ENCODE measurements around the gene YIPF3.

Gene YIPF3

DNA sequence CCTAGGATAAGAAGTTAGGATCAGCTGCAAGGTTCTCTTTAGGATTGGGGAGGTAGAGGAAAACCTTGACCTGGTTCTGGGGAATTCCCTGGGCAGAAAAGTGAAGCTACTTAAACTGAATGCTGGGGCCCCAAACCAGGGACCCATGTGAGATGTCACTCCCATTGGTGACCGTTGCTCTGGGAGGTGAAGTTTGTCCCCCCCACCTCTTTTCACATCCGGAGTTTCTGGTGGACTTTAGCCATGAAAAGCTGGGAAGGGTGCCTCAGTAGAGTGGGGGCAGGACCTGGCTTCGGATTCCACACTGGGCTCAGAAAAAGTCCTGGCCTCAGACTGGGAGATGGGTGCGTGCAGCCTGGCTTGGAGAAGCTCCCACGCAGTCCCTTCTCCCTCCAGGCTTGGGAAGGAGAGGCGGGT lies 26.2 kb downstream of the YIPF3 start:
- DNase-seq (ENCODE audit: extremely low read depth, low read depth), result no peak
- TF ChIP-seq, protein P1, sequence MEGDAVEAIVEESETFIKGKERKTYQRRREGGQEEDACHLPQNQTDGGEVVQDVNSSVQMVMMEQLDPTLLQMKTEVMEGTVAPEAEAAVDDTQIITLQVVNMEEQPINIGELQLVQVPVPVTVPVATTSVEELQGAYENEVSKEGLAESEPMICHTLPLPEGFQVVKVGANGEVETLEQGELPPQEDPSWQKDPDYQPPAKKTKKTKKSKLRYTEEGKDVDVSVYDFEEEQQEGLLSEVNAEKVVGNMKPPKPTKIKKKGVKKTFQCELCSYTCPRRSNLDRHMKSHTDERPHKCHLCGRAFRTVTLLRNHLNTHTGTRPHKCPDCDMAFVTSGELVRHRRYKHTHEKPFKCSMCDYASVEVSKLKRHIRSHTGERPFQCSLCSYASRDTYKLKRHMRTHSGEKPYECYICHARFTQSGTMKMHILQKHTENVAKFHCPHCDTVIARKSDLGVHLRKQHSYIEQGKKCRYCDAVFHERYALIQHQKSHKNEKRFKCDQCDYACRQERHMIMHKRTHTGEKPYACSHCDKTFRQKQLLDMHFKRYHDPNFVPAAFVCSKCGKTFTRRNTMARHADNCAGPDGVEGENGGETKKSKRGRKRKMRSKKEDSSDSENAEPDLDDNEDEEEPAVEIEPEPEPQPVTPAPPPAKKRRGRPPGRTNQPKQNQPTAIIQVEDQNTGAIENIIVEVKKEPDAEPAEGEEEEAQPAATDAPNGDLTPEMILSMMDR (IDR thresholded peaks at IDR 0.05; ENCODE audit: low read depth, low read length), result no peak

DNA sequence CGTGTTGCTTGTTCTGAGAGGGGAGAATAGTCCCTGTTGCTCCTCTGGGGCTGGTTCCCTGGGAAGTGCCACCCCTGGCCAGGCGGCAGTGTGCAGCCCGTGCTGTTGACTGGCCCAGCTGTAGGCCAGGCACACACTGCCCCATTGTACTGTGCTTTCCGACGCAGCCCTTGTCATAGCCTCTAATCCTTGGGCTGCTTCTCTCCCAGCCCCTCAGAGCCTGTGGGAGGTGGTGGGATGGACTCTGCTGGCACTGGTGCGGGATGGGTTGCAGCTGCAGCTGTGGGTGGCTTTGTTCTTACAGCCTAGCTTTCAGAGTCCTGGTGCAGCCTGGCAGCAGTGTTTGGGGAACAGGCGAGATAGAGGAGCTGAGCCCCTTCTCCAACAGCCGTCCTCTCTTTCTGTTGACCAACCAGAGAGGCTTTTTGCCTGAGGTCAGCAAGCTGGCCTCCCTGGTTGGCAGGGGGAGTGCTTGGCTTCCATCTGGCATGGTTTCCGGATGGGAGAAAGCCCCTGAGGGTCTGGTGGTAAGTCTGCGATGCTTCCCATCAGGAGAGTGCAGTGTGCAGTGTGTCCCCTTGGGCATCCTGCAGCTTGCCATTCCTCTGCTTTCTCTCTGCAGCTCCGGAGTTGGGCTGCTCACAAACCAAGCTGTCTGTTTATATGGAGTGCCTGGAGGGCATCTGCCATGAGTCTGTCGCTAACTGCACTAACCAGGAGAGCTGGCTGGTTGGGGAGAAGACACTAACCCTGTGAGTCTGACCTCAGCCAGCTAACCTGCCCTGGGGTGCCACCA lies 27.3 kb downstream of the YIPF3 start:
- no peak for DNase-seq (ENCODE audit: extremely low read depth, low read depth)
- TF ChIP-seq, protein P1 (IDR thresholded peaks at IDR 0.05; ENCODE audit: low read depth, low read length), result no peak

DNA sequence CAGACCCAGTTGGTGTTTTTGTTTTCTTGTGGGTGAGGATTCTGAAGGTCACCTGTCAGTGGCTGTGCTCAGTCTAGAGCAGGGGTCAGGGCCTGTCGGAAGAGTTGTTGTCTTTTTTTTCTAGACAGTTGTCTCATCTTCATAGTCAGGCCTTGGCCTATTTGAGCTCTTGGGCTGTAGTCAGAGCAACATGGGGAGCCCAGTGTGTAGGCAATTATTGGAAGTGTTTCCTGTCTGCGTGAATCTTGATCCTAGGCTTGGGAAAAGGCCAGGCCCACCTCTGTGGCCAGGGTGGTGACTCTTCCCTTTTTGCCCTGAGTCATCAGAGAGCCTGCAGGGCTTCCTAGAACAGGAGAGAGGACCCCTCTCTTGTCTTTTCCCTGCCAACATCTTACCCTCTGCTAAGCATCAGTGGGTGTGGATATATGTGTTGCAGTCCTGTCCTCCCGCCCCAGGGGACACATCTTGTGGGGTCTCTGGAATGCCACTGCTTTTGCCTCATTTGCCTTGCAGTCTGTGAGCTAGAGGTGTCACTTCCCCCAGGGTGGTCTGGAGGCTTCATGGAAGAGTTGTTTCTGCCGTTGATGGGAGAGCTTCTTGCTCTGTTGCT lies 28.0 kb downstream of the YIPF3 start:
- TF ChIP-seq, protein P1 (IDR thresholded peaks at IDR 0.05; ENCODE audit: low read depth, low read length), result no peak
- no peak for DNase-seq (ENCODE audit: extremely low read depth, low read depth)

DNA sequence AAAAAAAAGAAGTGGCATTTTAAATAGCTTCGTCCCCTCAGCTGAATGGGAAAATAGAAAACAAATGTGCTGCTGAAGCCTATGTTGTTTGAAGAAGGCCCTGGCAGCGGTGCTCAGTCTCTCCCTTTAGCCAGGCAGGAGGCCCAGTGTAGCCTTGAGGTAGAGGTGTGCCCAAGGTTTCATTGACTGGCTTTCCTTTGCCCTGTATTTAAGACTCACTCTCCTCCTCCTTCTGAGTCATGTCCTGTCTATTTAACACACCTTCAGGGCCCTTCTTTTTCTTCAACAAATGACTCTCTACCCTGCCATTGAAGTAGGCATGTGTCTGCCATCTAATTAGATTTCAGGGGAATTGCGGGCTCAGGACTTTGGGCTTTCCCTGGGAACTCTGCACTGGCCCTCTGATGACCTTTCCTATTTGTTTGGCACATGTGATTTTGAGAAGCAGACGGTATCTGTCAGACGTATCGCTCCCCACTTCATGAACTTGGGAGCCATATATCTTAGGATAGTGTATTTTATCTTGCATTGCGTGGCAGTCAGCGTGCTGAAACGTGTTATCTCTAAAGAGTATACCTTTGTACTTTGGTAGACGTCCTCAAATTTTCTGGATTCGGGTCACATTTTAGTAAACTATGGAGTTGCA lies 35.0 kb downstream of the YIPF3 start:
- no peak for DNase-seq (ENCODE audit: extremely low read depth, low read depth)

DNA sequence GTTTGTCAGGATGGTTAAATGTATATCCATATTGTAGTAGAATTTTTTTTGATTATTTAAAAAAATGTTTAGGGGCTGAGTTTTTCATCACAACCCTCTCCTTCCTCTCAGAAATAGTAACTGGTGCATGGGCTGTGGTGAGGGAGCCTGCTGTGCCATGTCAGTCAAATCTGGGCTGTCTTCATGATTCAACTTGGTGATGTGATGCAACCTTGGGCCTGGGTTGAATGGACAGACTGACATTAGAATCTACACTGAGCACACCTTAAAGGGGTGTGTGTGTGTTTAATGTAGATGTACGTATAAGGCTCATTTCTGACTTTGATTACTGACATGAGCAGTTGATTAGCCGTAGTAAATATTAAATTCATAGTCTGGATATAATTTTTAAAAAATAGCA lies 35.7 kb downstream of the YIPF3 start:
- TF ChIP-seq, protein P1 (IDR thresholded peaks at IDR 0.05; ENCODE audit: low read depth, low read length), result no peak
- DNase-seq (ENCODE audit: extremely low read depth, low read depth), result no peak

More for the DNA sequence above, 35.0 kb downstream of the YIPF3 start:
- TF ChIP-seq, protein P1 (IDR thresholded peaks at IDR 0.05; ENCODE audit: low read depth, low read length), result no peak

DNA sequence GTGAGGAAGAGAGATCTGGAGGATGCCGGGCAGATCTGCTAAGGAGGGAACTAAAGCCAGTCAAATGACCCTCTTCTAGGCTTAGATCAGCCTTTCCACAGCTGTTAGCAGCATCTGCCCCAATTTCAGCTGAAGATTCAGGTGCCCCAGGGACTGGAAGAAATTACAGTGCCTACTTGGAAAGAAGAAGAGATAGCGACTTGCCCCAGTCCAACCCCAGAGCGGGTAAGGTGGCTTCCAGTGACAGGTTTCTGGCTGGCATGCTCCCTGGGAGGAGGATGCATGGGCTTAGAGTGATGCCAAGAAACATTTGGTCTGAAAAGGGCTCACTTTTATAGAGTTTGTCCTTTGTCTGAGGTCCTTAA lies 38.7 kb downstream of the YIPF3 start:
- TF ChIP-seq, protein P1 (IDR thresholded peaks at IDR 0.05; ENCODE audit: low read depth, low read length), result no peak
- no peak for DNase-seq (ENCODE audit: extremely low read depth, low read depth)
